Measurements from ENCODE around the gene GARS1.
"Not testable (repeated sequence)": the region's sequence is repeated elsewhere in the genome, so short reads cannot be mapped to it uniquely, and the experiment has no call there.

The GARS1 gene

GRCh38 chr7:30594540-30595435 lies at the start of gene GARS1:
TSS of gene GARS1 (plus strand) at chr7:30594878. CDS start at chr7:30594922, 44 bp downstream.
- peak; percentile 75 for DNase-seq (ENCODE audit: low spot score)

- no peak for DNase-seq (ENCODE audit: low spot score)
Measured at GRCh38 chr7:30545791-30546555, 48.7 kb upstream of the GARS1 start.

GRCh38 chr7:30546596-30546995 lies 48.1 kb upstream of the GARS1 start:
- DNase-seq (ENCODE audit: low spot score) = no peak

- DNase-seq (ENCODE audit: low spot score) = peak; percentile 95
Measured at GRCh38 chr7:30548845-30549244, 45.8 kb upstream of the GARS1 start.

GRCh38 chr7:30549931-30550493 lies 44.7 kb upstream of the GARS1 start:
- DNase-seq (ENCODE audit: low spot score) = no peak

GRCh38 chr7:30552330-30552729 lies 42.3 kb upstream of the GARS1 start:
- DNase-seq (ENCODE audit: low spot score) = no peak

GRCh38 chr7:30553141-30553540 lies 41.5 kb upstream of the GARS1 start:
- no peak for DNase-seq (ENCODE audit: low spot score)

GRCh38 chr7:30553546-30553945 lies 41.1 kb upstream of the GARS1 start:
- no peak for DNase-seq (ENCODE audit: low spot score)

GRCh38 chr7:30555525-30555924 lies 39.2 kb upstream of the GARS1 start:
- DNase-seq (ENCODE audit: low spot score) = no peak

GRCh38 chr7:30556840-30557239 lies 37.8 kb upstream of the GARS1 start:
- DNase-seq (ENCODE audit: low spot score) = peak; percentile 45

GRCh38 chr7:30557245-30557644 lies 37.4 kb upstream of the GARS1 start:
- no peak for DNase-seq (ENCODE audit: low spot score)

- DNase-seq (ENCODE audit: low spot score) = no peak
Measured at GRCh38 chr7:30559611-30560010, 35.1 kb upstream of the GARS1 start.

GRCh38 chr7:30561389-30561788 lies 33.3 kb upstream of the GARS1 start:
- no peak for DNase-seq (ENCODE audit: low spot score)

- DNase-seq (ENCODE audit: low spot score) = no peak
Measured at GRCh38 chr7:30562498-30562897, 32.2 kb upstream of the GARS1 start.

- no peak for DNase-seq (ENCODE audit: low spot score)
Measured at GRCh38 chr7:30562909-30563308, 31.8 kb upstream of the GARS1 start.

- no peak for DNase-seq (ENCODE audit: low spot score)
Measured at GRCh38 chr7:30563326-30563942, 31.2 kb upstream of the GARS1 start.

GRCh38 chr7:30564243-30564892 lies 30.3 kb upstream of the GARS1 start:
- DNase-seq (ENCODE audit: low spot score) = peak; percentile 94

- no peak for DNase-seq (ENCODE audit: low spot score)
Measured at GRCh38 chr7:30566596-30566995, 28.1 kb upstream of the GARS1 start.

- no peak for DNase-seq (ENCODE audit: low spot score)
Measured at GRCh38 chr7:30567081-30567480, 27.6 kb upstream of the GARS1 start.

GRCh38 chr7:30570238-30570637 lies 24.4 kb upstream of the GARS1 start:
- not testable (repeated sequence) for DNase-seq (ENCODE audit: low spot score)

GRCh38 chr7:30572212-30572841 lies 22.4 kb upstream of the GARS1 start:
- no peak for DNase-seq (ENCODE audit: low spot score)

Data from pons (tissue), 1 donor.